ENCODE measurements around the gene SPDYE4. TPM values are rescaled to one million over a fixed set of nuclear protein-coding genes. Genes with fewer than 3 reads are reported as not detected.

SPDYE4 gene
- total RNA-seq, 2 donors from 2014 or later, result 0.91 TPM; not detected in 1

DNA sequence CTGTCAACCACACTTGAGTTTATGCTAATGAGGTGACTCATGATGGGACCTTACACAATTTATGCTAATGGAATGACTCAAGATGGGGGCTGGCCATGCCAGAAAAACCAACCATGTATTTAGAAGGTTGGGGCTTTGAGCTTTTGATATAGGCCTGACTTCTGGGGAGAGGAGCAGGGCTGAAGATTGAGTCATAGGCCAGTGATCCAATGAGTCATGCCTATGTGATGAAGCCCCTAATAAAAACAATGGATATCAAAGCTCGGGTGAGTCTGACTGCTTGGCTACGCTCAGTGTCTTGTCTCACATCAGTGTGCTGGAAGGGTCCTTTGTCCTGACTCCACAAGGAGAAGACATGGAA is 33.5 kb upstream of the SPDYE4 start:
- no peaks in the 10 kb centered on the region for H3K36me3 ChIP-seq
- no peak overlapping the region for H3K4me3 ChIP-seq
- no peaks in the 10 kb centered on the region for H3K27me3 ChIP-seq (replicated peaks; ENCODE audit: insufficient read depth)
- no peak for DNase-seq (ENCODE audit: low spot score)
- H3K4me1 ChIP-seq (replicated peaks), result no peaks in the 10 kb centered on the region
- TF ChIP-seq POLR2AphosphoS5 (IDR thresholded peaks at IDR 0.05) (no peak), POLR2A (IDR thresholded peaks at IDR 0.05) (no peak)
- TF ChIP-seq, protein P1, sequence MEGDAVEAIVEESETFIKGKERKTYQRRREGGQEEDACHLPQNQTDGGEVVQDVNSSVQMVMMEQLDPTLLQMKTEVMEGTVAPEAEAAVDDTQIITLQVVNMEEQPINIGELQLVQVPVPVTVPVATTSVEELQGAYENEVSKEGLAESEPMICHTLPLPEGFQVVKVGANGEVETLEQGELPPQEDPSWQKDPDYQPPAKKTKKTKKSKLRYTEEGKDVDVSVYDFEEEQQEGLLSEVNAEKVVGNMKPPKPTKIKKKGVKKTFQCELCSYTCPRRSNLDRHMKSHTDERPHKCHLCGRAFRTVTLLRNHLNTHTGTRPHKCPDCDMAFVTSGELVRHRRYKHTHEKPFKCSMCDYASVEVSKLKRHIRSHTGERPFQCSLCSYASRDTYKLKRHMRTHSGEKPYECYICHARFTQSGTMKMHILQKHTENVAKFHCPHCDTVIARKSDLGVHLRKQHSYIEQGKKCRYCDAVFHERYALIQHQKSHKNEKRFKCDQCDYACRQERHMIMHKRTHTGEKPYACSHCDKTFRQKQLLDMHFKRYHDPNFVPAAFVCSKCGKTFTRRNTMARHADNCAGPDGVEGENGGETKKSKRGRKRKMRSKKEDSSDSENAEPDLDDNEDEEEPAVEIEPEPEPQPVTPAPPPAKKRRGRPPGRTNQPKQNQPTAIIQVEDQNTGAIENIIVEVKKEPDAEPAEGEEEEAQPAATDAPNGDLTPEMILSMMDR (IDR thresholded peaks at IDR 0.05), result no peak
- H3K9me3 ChIP-seq, result no peaks in the 10 kb centered on the region
- no peak overlapping the region for H3K27ac ChIP-seq
- 94% methylated on average over 2 of the region's 2 CpGs for WGBS
- intact Hi-C loops (cut with DNase I), result no loop called here

DNA sequence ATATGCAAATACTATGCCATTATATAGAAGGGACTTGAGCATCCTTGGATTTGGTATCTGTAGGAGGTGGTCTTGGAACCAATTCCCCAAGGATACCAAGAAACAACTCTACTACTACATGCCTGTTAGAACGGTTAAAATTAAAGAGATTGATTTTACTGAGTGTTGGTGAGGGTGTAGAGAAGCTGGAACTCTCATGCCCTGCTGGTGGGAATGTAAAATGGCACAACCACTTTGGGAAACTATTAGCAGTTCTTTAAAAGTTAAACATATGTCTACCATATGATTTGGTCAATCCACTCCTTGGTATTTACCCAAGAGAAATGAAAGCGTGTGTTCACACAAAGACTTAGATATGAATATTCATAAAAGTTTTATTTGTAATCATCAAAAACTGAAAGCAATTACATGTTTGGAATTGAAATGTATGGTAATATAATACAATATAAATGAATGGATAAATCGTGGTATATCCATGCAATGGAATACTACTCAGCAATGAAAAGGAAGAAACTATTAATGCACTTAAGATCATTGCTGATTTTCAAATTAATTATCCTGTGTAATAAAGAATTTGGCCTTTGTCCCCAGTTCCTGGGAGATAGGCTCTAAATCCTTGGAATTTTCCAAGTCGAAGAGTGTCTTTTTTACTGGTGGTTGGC is 33.0 kb upstream of the SPDYE4 start:
- no peaks in the 10 kb centered on the region for H3K36me3 ChIP-seq
- DNase-seq (ENCODE audit: low spot score), result no peak
- no peaks in the 10 kb centered on the region for H3K4me1 ChIP-seq (replicated peaks)
- no peaks in the 10 kb centered on the region for H3K9me3 ChIP-seq
- no peak overlapping the region for H3K4me3 ChIP-seq
- 70% methylated on average over 4 of the region's 4 CpGs for WGBS
- no peak for TF ChIP-seq POLR2AphosphoS5 (IDR thresholded peaks at IDR 0.05)
- TF ChIP-seq POLR2A (IDR thresholded peaks at IDR 0.05), result no peak
- TF ChIP-seq, protein P1 (IDR thresholded peaks at IDR 0.05), result no peak
- intact Hi-C loops (cut with DNase I), result no loop called here
- no peak overlapping the region for H3K27ac ChIP-seq
- no peaks in the 10 kb centered on the region for H3K27me3 ChIP-seq (replicated peaks; ENCODE audit: insufficient read depth)

DNA sequence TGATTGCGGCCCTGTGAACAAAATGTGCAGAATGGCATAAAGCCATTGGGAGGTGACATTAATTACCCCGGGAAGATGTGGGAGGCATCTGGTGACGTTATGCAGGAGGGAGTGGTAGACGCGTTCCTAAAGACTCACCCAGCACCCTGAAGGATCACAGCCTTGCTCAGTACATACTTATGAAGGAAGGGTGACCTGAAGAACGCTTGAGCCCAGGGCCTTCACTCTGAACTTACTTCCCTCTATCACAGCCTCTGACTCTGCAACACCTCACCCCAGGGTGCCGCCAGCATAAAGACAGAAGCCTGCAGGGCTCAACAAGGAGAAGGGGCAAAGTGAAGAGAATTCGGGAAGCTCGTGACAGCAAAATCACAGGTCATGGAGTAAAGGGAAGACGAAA is 31.4 kb upstream of the SPDYE4 start:
- no peak for TF ChIP-seq POLR2AphosphoS5 (IDR thresholded peaks at IDR 0.05)
- TF ChIP-seq, protein P1 (IDR thresholded peaks at IDR 0.05), result no peak
- no peak for TF ChIP-seq POLR2A (IDR thresholded peaks at IDR 0.05)
- no peaks in the 10 kb centered on the region for H3K4me1 ChIP-seq (replicated peaks)
- H3K4me3 ChIP-seq, result no peak overlapping the region
- intact Hi-C loops (cut with DNase I), result no loop called here
- H3K27me3 ChIP-seq (replicated peaks; ENCODE audit: insufficient read depth), result no peaks in the 10 kb centered on the region
- no peak overlapping the region for H3K27ac ChIP-seq
- DNase-seq (ENCODE audit: low spot score), result no peak
- H3K9me3 ChIP-seq, result no peaks in the 10 kb centered on the region
- no peaks in the 10 kb centered on the region for H3K36me3 ChIP-seq
- WGBS, result 59% methylated on average over 10 of the region's 10 CpGs

DNA sequence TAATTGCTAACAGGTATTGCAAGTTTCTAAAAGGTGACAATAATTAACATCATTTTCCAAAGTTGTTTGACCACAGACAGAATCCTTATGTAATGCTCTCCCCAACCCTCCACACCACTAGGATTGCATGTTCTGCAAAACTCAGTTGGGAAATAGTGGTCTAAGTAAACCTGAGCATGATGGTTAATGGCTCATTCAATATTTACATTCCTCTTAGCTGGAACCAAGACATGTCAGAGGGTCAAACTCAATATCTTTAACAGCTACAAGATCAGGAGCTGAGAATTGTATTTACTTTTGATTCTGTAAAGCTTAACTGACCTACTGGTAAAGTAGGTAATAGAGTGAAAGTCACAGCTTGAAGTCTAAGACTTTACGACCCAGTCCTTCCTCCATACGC is 30.7 kb upstream of the SPDYE4 start:
- Histone ChIP-seq H3K9me3 (no peaks in the 10 kb centered on the region), H3K4me1 (replicated peaks) (no peaks in the 10 kb centered on the region), H3K36me3 (no peaks in the 10 kb centered on the region), H3K27ac (no peak overlapping the region), H3K27me3 (replicated peaks; ENCODE audit: insufficient read depth) (no peaks in the 10 kb centered on the region), H3K4me3 (no peak overlapping the region)
- intact Hi-C loops (cut with DNase I), result no loop called here
- DNase-seq (ENCODE audit: low spot score), result no peak
- TF ChIP-seq POLR2A (IDR thresholded peaks at IDR 0.05), result no peak
- TF ChIP-seq, protein P1 (IDR thresholded peaks at IDR 0.05), result no peak
- TF ChIP-seq POLR2AphosphoS5 (IDR thresholded peaks at IDR 0.05), result no peak
- WGBS, result 72% methylated on average over 2 of the region's 2 CpGs

Measured in prostate gland (tissue), 2 donors.